GM12872 (cell line): ENCODE data around the gene KAT6B.

Experiments used
- CTCF ChIP-seq: IDR thresholded peaks from 3 replicates; pipeline ENCODE4 v1.5.1; 2011; ENCODE audit warnings: low read depth, mild to moderate bottlenecking, low read length, moderate library complexity; ENCODE audit not compliant: insufficient read depth

The KAT6B gene

GRCh38 chr10:74883428-74883827, 57.0 kb downstream of the KAT6B start:
- no peak for TF ChIP-seq CTCF

DNA sequence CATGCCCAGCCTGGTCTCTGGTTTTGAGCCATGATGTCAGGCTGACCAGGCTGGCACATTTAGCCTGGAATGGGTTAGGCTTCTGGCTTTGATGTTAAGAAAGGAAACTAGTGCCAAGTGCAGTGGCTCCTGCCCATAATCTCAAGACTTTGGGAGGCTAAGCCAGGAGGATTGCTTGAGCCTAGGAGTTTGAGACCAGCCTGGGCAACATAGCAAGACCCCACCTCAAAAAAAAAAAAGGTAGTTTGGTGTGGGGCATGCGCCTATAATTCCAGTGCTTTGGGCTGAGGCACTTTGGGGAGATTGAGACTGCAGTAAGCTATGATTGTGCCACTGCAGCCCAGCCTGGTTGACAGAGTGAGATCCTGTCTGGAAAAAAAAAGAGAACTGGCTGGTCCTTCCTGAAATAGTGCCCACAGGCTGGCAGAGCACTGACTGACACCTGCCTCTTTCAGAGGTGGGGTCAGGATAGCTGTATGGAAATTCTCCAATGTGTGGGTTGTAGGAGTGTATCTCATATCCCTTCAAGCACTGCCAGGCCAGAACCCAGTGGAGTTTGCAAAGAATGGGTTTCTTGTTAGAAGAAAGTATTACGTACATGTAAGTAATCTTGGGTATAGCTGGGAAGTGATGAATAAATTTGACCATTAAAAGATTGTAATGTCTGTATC, 61.3 kb downstream of the KAT6B start:
- no peak for TF ChIP-seq CTCF

DNA sequence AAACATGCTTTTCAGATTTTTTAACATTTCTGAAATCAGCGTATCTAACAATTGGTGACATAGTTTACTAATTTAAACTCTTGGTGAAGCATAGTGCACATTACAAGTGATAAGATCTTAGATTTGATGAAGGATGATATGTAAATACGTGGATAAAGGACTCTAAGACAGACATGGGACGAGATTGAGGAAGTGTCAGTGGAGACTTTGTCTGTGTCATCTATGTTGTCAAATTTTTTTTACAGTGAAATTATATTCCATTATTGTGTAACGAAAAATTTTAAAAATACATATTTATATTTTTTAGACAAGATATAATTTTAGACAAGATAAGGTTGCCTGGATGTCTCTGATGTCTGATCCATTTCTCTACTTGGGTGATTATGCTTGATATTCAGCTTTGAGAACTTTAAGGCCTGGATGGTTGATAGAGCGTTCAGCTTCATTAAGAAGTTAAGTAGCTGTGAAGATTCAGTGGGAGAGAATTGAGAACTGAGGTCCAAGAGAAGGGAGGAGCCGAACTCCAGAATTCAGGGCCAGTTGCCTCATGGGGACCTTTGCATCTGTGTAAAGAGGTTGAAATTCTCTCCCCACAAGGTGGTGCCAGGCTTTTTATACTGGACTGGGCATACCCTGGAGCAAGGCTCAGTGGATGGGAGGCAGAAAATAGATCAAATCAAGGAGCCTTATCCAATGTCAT, 62.7 kb downstream of the KAT6B start:
- peak; percentile 29; the same call in 2 of the 3 replicates for TF ChIP-seq CTCF

DNA sequence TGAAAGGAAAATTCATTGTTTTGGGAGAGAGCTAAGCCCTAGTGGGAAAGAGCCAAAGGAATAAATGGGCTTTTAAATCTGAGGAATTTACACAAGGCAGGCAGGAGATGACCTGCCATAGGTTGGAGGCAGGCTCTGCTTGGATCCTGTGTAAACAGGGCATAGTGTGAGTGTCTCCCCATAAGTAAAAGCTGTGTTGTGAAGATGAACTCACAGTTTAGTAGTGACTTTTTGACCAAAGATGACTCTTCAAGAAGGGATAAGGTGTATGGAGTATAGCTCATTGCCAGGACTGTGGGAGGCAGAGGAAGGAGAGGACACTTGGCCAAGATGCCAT, 63.2 kb downstream of the KAT6B start:
- no peak for TF ChIP-seq CTCF

DNA sequence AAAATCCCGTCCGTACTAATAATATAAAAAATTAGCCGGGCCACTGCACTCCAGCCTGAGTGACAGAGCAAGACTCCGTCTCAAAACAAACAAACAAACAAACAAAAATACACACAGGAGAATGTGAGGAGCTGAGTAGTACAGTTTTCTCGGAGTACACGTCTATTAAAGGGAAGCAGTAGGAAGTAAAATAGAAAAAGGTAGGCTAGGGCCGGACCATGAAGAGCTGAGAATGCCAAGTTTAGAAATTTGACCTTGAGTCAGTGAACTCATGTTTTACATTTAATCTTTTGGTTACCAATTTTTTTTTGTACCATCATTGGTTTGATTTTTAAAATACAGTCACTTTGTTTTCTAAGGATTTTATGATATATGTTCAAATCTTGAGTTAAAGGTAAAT, 64.1 kb downstream of the KAT6B start:
- TF ChIP-seq CTCF, result no peak

DNA sequence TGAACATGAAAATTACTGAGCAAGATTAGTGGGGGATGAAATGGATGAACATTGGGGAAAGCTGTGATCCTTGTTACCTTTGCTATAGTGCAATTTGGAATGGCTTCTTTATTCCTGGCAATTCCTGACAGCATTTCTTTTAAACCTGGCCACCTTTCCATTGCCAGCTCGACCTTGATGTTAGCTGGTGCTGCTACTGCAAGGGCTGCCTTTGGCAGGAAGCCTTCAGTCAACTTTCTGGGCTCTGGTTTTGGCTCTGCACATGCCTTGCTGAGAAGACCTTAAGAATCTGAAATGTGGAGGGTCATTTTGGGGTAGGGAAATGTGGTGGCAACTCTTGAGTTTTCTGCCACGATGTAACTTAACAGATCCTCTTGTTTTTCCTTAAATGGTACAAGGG, 64.7 kb downstream of the KAT6B start:
- no peak for TF ChIP-seq CTCF

- no peak for TF ChIP-seq CTCF
These were observed 66.4 kb downstream of the KAT6B start for GRCh38 chr10:74892839-74893238.
